Renal cortex interstitium (tissue), 15 donors: ENCODE results near the gene CCDC120. TPM values are rescaled to one million over a fixed set of nuclear protein-coding genes. Genes with fewer than 3 reads are reported as not detected.

Experiments
- DNase-seq, 11 donors: peaks; one replicate each; pipeline ENCODE4 v3.0.0-alpha.2; 2013; ENCODE audit warnings: low read depth in 9 of 11, low spot score in 4 of 11; ENCODE audit errors: extremely low read depth in 1 of 11
- long read RNA-seq, 16 experiments: transcript quantifications; one replicate each; lab custom pipeline, GENCODE V29; 2026
- polyA plus RNA-seq, 3 donors: library from polyadenylated mRNA; unstranded; fragments of 120-200 nt; gene quantifications; one replicate each; pipeline ENCODE4 v1.2.1, GENCODE V29; 2013; ENCODE audit not compliant: insufficient read length in 3 of 3

Gene CCDC120, protein sequence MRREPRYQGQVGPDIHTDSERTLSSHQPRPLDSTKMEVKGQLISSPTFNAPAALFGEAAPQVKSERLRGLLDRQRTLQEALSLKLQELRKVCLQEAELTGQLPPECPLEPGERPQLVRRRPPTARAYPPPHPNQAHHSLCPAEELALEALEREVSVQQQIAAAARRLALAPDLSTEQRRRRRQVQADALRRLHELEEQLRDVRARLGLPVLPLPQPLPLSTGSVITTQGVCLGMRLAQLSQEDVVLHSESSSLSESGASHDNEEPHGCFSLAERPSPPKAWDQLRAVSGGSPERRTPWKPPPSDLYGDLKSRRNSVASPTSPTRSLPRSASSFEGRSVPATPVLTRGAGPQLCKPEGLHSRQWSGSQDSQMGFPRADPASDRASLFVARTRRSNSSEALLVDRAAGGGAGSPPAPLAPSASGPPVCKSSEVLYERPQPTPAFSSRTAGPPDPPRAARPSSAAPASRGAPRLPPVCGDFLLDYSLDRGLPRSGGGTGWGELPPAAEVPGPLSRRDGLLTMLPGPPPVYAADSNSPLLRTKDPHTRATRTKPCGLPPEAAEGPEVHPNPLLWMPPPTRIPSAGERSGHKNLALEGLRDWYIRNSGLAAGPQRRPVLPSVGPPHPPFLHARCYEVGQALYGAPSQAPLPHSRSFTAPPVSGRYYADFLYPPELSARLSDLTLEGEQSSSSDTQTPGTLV
- polyA plus RNA-seq, result 10 to 100 TPM; 10.3 to 16.1 (median 12.0) TPM
- long read RNA-seq, donor 1, partial matches to known transcripts, result 0 of 4 reads
- long read RNA-seq, donor 1, other reads (novel, unspliced or antisense), result 0 of 4 reads
- long read RNA-seq, donor 2, partial matches to known transcripts, result 0 of 44 reads
- long read RNA-seq, donor 2, other reads (novel, unspliced or antisense), result 40 of 44 reads
- long read RNA-seq, donor 3, partial matches to known transcripts, result 33 of 121 reads
- long read RNA-seq, donor 3, other reads (novel, unspliced or antisense), result 84 of 121 reads
- long read RNA-seq, donor 4, partial matches to known transcripts, result 0 of 4 reads
- long read RNA-seq, donor 4, other reads (novel, unspliced or antisense), result 0 of 4 reads
- long read RNA-seq, donor 5, transcript CCDC120-208 (1 exons, 2,953 nt), result major isoform, 5 of 5 reads
- long read RNA-seq, donor 5, partial matches to known transcripts, result 0 of 5 reads
- long read RNA-seq, donor 5, other reads (novel, unspliced or antisense), result 0 of 5 reads
- long read RNA-seq, donor 6, transcript CCDC120-208 (1 exons, 2,953 nt), result major isoform, 15 of 15 reads
- long read RNA-seq, donor 6, partial matches to known transcripts, result 0 of 15 reads
- long read RNA-seq, donor 6, other reads (novel, unspliced or antisense), result 0 of 15 reads
- long read RNA-seq, donor 7, partial matches to known transcripts, result 0 of 2 reads
- long read RNA-seq, donor 7, other reads (novel, unspliced or antisense), result 0 of 2 reads
- long read RNA-seq, donor 8, transcript CCDC120-208 (1 exons, 2,953 nt), result major isoform, 10 of 11 reads
- long read RNA-seq, donor 8, partial matches to known transcripts, result 0 of 11 reads
- long read RNA-seq, donor 8, other reads (novel, unspliced or antisense), result 0 of 11 reads
- long read RNA-seq, donor 9, partial matches to known transcripts, result 0 of 5 reads
- long read RNA-seq, donor 9, other reads (novel, unspliced or antisense), result 0 of 5 reads
- long read RNA-seq, donor 10, partial matches to known transcripts, result 0 of 5 reads
- long read RNA-seq, donor 10, other reads (novel, unspliced or antisense), result 0 of 5 reads
- long read RNA-seq, donor 11, transcript CCDC120-208 (1 exons, 2,953 nt), result major isoform, 6 of 6 reads
- long read RNA-seq, donor 11, partial matches to known transcripts, result 0 of 6 reads
- long read RNA-seq, donor 11, other reads (novel, unspliced or antisense), result 0 of 6 reads
- long read RNA-seq, donor 12, transcript CCDC120-208 (1 exons, 2,953 nt), result major isoform, 6 of 6 reads
- long read RNA-seq, donor 12, partial matches to known transcripts, result 0 of 6 reads
- long read RNA-seq, donor 12, other reads (novel, unspliced or antisense), result 0 of 6 reads
- long read RNA-seq, donor 13, transcript CCDC120-208 (1 exons, 2,953 nt), result major isoform, 5 of 5 reads
- long read RNA-seq, donor 13, partial matches to known transcripts, result 0 of 5 reads
- long read RNA-seq, donor 13, other reads (novel, unspliced or antisense), result 0 of 5 reads
- long read RNA-seq, donor 14, result 0 reads
- long read RNA-seq, donor 15, partial matches to known transcripts, result 28 of 30 reads
- long read RNA-seq, donor 15, other reads (novel, unspliced or antisense), result 0 of 30 reads
- long read RNA-seq, donor 16, transcript CCDC120-208 (1 exons, 2,953 nt), result major isoform, 16 of 62 reads
- long read RNA-seq, donor 16, partial matches to known transcripts, result 36 of 62 reads
- long read RNA-seq, donor 16, other reads (novel, unspliced or antisense), result 10 of 62 reads

DNA sequence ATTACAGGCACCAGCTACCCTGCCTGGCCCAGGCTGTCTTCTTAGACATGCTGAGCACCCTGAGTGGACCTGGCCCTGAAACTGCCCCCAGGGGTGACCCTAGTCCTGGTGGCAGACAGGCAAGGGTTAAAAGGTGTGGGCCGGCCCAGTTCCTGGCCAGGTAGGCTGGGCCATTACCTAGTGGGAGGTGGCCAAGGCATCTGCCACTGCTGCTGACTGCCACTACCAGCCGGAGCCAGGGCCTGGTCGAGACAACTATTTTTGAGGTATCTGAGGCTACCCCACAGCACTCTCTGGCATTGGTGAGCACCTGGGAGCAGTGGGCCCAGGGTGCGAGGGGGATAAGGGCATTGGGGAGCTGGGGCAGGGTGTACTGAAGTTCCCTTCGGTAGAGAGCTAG lies at the start of gene CCDC120:
TSS of gene CCDC120 (plus strand) at position 206 of the 400 bp plus-strand sequence. CDS start 3,043 bp downstream, outside the sequence.
- DNase-seq, result no peak

DNA sequence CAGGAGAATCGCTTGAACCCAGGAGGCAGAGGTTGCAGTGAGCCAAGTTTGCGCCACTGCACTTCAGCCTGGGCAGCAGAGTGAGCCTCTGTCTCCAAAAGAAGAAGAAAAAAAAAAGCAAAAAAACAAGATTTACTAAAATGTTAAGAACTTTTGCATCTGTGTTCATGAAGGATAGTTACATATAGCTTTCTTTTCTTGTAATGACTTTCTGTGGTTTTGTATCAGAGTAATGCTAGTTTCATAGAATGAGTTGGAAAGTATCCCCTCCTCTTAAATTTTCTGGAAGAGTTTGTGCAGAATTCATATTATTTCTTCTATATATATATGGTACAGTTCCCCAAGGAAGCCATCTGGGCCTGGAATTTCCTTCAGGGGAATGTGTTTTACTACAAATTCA lies 39.7 kb upstream of the CCDC120 start:
- DNase-seq, result no peak

DNA sequence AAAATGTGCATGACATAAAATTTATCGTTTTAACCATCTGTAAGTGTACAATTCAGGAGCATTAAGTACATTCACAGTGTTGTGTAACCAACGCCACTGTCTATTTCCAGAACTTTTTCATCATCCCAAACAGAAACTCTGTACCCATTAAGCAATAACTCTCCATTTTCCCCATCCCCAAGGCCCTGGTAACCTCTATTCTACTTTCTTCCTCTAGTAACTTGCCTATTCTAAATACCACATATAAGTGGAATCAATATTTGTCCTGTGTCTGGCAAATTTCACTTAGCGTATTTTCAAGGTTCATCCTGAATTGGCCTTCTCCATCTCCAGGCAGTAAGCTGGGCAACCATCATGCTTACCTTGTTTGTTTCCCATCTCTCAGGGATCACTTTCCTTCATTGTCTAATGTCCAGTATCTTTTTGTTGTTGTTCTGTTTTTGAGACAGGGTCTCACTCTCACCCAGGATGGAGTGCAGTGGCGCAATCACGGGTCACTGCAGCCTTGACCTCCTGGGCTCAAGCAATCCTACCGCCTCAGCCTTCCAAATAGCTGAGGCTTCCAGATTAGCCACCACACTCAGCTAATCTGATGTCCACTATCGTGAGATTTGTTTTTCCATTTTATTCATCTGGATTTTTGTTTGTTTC lies 39.1 kb upstream of the CCDC120 start:
- DNase-seq, result no peak

DNA sequence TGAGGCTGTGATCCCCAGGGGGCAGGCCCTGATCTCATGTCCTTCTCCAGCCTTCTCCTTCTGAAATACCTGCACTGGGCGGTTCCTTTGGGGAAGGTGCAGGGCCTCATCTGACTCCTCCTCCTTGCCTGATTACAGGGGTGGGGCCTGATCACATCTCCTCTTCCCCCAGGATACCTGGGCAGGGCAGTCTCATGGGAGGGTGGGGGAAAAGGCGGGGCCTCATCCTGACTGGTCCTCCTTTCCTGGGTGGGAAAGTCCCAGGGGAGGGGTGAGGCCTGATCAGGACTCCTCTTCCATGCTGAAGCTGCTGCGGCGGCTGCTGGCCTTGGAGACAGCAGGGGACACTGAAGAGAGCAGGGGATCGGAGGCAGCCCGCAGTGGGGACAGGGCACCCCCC lies 28.9 kb upstream of the CCDC120 start:
- no peak for DNase-seq

DNA sequence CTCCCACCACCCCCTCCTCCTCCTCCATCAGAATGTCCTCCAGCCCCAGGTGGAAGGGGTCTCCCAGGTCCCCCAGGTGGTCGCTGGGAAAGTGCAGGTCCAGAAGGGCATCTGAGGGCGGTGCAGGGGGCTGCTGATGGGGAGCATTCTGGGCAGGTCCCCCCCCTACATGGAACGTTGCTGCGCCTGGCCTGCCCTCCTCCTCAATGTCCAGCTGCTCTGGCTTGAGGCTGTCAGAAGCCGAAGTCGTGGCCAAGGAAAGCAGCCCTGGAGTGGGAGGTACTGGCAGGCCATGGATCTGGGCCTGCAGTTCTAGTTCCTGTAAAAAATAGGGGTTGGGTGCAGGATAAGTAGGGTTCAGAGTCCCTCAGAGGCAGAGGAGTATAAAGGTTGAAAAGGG lies 28.5 kb upstream of the CCDC120 start:
- no peak for DNase-seq

DNA sequence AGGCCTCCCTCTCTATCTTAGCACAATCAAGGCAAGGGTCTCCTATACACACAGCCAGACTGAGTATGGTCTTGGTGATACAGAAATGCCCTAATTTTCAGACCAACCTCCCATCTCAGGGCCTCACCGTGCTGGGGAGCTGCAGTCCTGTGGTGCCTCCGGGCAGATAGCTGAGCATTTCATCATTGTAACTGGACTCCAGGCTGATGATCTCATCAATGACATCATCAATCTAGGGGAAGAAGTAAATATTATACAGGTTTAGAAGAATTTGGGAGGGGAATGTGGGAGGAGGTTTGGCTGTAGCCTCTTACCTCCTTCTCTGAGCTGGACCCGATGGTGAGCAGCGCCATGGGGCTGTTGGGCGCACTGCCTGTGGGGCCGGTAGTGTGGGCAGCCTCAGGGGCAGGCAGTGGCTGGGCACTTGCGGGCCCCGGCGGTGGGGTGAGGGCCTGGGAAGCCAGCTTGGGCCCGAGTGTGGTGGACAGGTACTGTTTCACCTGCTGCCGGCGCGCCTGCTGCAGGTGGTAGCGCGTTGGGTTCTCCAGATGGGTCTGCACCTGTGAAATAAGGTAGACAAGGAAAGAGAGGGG lies 20.8 kb upstream of the CCDC120 start:
- no peak for DNase-seq

DNA sequence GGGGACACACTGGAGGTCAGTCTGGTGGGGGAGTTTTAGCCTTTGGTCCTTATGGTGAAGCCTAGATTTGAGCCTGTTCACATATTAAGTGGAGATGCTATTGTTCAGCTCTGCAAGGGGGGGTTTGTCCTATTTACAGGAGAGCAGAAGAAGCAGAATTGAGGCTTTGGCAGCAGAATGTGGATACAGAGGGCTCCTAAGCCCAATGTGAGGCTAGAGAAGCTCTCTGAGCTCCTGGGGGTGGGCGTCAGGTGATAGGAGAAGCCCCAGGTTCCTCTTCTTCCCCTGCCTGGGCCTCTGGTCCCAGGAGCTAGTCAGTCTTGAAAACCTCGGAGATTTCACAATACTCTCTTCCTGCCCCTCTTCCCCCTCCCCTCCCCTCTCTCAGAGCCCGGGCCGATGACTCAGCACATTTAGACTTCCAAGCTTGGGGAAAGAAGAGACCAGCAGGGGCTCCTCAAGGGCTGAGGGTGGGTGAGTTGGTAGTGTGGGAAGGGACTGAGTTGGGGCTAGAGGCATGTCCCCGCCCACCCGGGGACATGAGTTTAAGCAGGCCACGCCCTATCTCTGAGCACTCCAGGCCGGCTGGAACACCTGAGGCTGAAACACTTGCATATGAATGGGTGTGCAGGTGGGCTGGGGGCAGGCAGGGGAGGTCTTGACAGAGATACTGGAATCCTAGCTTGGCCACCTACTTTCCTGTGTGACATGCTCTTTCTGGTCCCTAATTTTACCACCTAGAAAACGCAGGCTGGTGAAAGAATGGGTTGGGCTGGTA lies 19.0 kb upstream of the CCDC120 start:
- DNase-seq, result peak in 6 of 11 donors; percentile 56 to 76 (median 64)

DNA sequence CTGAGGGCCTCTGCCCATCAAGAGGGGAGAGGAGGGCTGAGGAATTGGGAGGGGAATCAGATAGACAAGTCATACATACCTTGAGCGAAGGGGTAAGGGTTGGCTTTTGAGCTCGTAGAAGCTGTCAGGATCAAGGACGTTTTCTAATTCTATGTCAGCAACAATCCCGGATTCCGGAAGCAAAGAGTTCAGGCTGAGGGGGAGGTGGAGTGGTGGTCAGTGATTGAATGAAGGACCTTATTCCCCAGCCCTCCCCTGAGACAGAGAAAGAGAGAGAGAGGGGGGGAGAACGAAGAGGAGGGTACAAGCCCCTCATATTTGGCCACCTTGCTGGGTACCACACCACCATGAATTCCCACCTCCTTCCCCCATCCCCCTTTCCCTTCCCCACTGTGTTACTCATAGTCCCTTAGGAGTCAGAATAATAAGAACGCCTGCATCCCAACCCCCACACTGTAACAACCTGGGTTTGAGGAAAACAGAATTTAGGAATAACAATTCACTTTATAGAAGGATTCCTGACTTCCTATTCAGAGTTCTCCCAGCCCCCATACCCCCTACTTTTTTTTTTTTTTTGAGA lies 18.3 kb upstream of the CCDC120 start:
- DNase-seq, result no peak

DNA sequence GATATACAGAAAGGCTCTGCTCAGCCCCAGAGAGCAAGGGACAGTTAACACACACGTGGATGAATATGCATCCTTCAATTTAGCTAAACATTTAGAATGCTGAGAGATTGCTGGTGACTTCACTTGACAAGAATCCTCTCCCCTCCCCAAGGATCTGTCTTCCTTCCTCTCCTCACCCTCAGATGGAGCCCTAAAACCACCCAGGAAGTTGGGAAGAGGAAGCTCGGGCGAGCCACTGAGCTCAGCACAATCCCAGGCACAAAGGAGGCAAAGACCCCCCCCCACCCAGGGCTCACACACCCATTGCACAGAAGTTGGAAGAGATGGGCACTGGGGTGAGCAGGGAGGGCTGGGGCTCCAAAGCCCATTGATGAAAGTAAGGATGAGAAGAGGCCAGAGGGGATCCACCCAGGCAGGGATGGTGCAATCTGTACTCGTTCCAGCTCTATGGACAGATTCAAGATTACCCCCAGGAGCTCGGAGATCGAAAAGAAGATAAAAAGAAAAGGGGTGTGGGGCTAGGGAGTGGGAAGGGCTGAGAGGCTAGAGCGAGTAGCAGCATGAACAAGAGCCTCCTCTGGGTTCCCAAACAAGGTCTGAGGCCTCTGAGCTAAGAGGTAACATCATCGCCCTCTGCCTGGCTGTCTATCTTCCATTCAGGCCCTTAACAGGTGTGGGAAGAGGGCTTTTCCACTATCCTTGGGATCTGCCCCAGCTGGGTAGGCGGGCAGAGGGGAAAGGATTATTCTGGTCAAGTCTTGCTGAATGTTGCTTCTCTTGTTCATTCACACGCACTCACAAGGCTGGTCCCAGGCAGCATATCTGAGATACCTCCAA lies 16.8 kb upstream of the CCDC120 start:
- DNase-seq, result no peak

DNA sequence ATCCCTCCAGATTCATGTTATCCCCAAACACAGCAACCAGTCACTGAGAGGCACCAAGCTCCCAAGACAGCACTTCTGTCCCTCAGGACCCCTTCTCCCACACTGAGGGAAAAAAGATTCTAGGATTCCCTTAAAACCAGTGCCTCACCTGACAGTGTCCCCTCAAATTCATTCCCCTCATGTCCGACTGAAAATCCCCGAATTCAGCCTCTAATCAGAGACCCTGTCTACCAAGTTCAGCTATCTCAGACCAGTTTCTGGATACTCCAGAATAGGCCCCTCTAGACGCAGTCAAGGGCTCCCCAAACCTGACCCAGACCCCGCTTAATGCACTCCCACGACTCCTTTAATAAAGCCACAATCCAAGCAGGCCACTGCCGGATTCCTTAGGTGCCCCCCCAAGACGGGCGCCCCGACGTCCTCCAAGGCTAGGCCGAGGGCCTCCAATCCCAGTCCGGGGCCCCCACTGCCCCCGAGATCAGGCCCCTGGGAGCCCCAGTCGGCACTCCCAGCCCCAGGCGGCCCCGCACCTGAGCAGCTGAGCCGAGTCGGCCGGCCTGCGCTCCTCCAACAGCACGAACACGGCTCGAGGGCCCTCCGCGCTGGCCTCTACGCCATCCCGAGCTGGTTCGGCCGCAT lies 16.1 kb upstream of the CCDC120 start:
- DNase-seq, result no peak

DNA sequence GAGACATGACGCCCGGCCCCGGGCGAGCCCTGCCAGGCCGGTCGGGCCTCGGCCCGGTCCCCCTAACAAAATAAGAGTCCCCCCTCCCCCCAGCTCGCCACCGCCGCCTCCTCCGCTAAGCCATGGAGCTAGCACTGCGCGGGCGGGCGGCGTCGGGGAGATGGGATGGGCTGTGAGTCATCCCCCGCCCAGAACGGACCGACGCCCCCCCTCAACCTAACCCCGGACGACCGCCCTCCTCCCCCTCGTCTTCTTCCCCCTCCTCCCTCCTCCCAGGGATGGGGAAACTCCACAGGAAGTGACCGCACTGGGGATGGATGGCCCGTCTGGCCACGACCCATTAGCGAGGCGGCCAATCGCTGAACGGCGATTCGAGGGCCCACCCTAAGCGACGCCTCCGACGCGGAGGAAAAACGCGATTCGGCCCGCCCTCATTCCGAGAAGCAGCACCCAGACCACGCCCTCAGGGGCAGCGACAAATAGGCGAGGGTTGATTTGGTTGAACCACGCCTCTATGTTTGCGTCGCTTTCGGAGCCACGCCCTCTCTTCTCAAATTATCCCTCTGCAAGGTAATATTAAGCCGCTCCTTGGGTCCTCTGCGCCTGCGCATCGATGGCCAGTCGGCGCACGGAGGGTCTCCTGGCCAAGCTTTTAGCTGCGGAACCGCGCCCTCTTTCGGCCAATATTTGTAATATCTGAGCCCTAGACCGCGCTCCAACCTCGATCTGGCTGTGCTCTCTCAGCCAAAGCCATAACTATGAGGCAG lies 15.4 kb upstream of the CCDC120 start, which contains the start of gene TFE3:
TSS of gene TFE3 (minus strand) at position 138 of the 767 bp plus-strand sequence. CDS start at position 7, 131 bp downstream.
- peak; percentile 89 to 98 (median 94) for DNase-seq

DNA sequence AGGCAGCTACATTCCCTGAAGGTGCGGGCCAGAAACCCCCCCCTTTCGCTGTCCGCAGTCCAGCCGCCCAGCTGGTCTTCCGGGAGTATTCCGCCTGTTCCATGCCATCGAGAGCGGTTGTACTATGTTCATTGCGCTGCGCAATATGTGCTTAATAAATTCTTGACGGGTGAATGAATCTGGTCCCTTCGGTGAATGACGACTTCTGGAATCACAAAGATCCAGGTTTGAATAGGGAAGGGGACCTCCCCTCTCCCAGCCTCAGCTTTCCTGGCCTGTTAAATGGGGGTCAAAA lies 14.9 kb upstream of the CCDC120 start:
- no peak for DNase-seq
